ENCODE results near the gene ATG2B.

DNA sequence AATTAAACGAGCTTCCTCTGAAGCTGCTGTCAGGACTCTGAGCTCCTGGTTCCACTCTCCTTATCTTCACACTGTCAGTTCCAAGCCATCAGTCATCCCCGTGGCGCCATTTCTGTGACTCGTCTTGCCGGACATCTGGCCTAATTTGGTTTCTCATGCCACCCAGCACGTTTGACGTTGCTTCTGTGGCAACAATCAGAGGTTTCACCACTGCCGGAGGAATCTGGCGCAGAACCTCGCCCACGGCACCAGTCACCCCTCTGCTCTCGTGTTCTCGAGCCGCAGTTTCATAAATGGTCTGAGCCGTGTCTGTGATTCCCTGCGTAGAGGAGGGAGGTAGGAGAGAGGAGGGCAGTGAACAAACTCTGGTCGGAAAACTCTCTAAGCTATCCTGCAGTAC, 77.5 kb downstream of the ATG2B start:
- peak; percentile 82 for TF ChIP-seq POLR2A (IDR thresholded peaks at IDR 0.05; ENCODE audit: low read depth, low read length)
- peak; percentile 98 for TF ChIP-seq CEBPB (IDR thresholded peaks at IDR 0.05; ENCODE audit: low read depth, low read length)
- TF ChIP-seq, protein P1, sequence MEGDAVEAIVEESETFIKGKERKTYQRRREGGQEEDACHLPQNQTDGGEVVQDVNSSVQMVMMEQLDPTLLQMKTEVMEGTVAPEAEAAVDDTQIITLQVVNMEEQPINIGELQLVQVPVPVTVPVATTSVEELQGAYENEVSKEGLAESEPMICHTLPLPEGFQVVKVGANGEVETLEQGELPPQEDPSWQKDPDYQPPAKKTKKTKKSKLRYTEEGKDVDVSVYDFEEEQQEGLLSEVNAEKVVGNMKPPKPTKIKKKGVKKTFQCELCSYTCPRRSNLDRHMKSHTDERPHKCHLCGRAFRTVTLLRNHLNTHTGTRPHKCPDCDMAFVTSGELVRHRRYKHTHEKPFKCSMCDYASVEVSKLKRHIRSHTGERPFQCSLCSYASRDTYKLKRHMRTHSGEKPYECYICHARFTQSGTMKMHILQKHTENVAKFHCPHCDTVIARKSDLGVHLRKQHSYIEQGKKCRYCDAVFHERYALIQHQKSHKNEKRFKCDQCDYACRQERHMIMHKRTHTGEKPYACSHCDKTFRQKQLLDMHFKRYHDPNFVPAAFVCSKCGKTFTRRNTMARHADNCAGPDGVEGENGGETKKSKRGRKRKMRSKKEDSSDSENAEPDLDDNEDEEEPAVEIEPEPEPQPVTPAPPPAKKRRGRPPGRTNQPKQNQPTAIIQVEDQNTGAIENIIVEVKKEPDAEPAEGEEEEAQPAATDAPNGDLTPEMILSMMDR (conservative IDR thresholded peaks at IDR 0.05; ENCODE audit: low read depth, low read length): no peak
- TF ChIP-seq NFE2L2 (IDR thresholded peaks at IDR 0.05; ENCODE audit: low read depth, low read length): no peak
- TF ChIP-seq RFX5 (IDR thresholded peaks at IDR 0.05; ENCODE audit: low read depth, low read length): no peak
- no peak for TF ChIP-seq MXI1 (IDR thresholded peaks at IDR 0.05; ENCODE audit: borderline replicate concordance, low read depth, low read length)
- peak; percentile 83 for TF ChIP-seq RCOR1 (IDR thresholded peaks at IDR 0.05; ENCODE audit: insufficient replicate concordance, low read length)
- TF ChIP-seq FOS (IDR thresholded peaks at IDR 0.05; ENCODE audit: low read depth, low read length): peak; percentile 87
- TF ChIP-seq RAD21 (IDR thresholded peaks at IDR 0.05; ENCODE audit: low read length): no peak

All from IMR-90 (cell line).